ENCODE results near the gene MED15. TPM values are rescaled to one million over a fixed set of nuclear protein-coding genes. Genes with fewer than 3 reads are reported as not detected.

Gene MED15
- total and polyA plus RNA-seq, 9 donors: 15.3 to 52.4 (median 42.4) TPM

DNA sequence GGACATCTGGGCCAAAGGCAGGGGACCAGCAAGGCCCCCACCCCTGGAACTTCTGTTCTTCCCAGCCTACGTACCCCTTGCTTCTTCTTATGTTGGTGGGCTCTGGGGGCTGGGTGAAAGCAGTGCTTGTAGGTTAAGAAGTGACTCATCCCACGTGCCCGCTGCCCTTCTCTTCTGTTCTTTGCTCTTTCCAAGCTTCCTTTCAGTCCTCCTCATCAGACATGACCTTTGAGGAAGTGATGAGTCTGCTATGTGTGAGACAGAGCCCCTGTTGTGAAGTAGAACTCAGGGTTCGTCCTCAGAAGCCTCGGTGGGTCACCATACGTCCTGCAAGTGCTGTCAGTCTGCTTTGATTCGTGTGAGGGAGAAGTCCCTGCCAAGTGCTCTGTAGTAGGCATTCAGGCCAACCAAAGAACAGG lies 12.7 kb downstream of the MED15 start:
- 85% methylated on average over 4 of the region's 7 CpGs for WGBS (ENCODE audit: insufficient coverage)

GRCh38 chr22:20522134-20523004 lies 15.0 kb downstream of the MED15 start:
- Histone ChIP-seq H3K36me3 (ENCODE audit: control insufficient read depth, insufficient read depth, low read length) (peaks cover 32% of the 10 kb centered on the region), H3K27ac (ENCODE audit: low read length) (no peak overlapping the region), H3K4me1 (ENCODE audit: control insufficient read depth, insufficient read depth, low read length) (peaks cover 10% of the 10 kb centered on the region), H3K27me3 (ENCODE audit: control insufficient read depth, insufficient read depth, low read length) (no peaks in the 10 kb centered on the region), H3K4me3 (ENCODE audit: low read length) (no peak overlapping the region), H3K9me3 (replicated peaks; ENCODE audit: control insufficient read depth, low read depth, low read length) (no peaks in the 10 kb centered on the region)
- no peak for DNase-seq
- 93% methylated on average over 7 of the region's 11 CpGs for WGBS (ENCODE audit: insufficient coverage)

More for the DNA sequence above, 12.7 kb downstream of the MED15 start:
- H3K27me3 ChIP-seq (ENCODE audit: control insufficient read depth, insufficient read depth, low read length): no peaks in the 10 kb centered on the region
- no peaks in the 10 kb centered on the region for H3K9me3 ChIP-seq (replicated peaks; ENCODE audit: control insufficient read depth, low read depth, low read length)
- DNase-seq: no peak
- H3K27ac ChIP-seq (ENCODE audit: low read length): no peak overlapping the region
- no peak overlapping the region for H3K4me3 ChIP-seq (ENCODE audit: low read length)
- peaks cover 7% of the 10 kb centered on the region for H3K4me1 ChIP-seq (ENCODE audit: control insufficient read depth, insufficient read depth, low read length)
- H3K36me3 ChIP-seq (ENCODE audit: control insufficient read depth, insufficient read depth, low read length): peaks cover 26% of the 10 kb centered on the region

DNA sequence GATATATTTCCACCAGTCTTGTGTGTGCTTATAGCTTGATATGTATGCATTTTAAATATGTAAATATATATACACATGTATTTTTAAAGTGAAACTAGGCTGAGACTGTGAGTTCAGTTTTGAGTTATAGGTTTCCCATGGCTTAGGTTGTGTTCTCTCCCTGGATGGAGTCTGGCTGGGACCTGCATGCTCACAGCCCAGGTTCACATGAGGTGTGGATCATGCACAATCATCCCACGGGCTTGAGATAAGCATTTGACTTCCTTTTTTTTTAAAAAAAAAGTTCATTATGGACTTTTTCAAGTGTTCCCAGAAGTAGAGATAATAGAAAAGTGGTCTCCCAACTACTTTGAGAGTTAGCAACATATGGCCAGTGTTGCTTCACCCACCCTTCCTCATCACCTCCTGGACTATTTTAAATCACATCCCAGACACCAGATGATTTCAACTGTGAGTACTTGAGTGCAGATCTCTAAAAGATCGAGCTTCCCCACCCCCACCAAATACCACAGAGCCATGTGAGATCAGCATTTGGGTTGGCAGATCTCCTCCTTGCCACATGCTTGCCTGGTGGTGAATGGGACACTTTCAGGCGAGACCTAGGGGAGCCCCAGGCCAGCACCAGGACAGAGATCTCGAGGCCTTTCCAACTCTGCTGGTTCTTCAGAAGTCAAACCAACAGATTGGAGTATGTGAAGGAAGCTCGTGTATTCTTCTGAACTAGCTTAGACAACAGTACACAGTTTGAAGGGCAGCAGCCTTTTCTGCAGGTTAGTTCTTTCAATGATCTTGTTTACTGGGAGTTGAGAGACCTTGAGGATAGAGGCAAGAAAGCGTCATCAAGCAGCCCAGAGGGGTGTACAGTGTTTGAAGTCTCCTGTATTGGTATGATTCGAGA lies 15.9 kb downstream of the MED15 start:
- H3K4me3 ChIP-seq (ENCODE audit: low read length): no peak overlapping the region
- no peak for DNase-seq
- H3K27ac ChIP-seq (ENCODE audit: low read length): no peak overlapping the region
- H3K4me1 ChIP-seq (ENCODE audit: control insufficient read depth, insufficient read depth, low read length): peaks cover 10% of the 10 kb centered on the region
- no CpG with 5 or more reads among the region's 7 CpGs for WGBS (ENCODE audit: insufficient coverage)
- H3K27me3 ChIP-seq (ENCODE audit: control insufficient read depth, insufficient read depth, low read length): no peaks in the 10 kb centered on the region
- peaks cover 36% of the 10 kb centered on the region for H3K36me3 ChIP-seq (ENCODE audit: control insufficient read depth, insufficient read depth, low read length)
- no peaks in the 10 kb centered on the region for H3K9me3 ChIP-seq (replicated peaks; ENCODE audit: control insufficient read depth, low read depth, low read length)

DNA sequence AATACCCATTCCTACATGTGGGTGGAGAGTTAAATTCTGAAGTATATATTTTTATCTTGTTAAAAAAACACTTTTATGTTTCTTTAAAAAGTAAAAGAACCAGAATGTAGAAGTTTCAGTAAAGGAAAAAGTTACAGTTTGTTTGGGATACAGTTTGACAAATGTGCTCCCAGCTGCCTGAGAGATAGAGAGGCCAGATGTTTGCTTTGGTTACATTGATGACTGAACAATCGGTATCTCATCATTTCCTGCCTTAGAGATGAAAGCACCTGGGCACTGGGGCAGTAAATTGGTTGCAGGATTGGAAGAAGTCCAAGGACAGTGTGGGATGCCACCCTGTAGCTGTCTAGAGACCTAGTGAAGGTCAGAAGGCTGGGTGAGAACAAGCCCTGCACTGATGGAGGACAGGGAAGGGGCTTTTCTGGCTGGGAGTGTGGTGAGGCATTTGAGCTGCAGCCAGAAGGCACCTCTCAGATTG lies 16.6 kb downstream of the MED15 start:
- 13% methylated on average over 1 of the region's 1 CpG for WGBS (ENCODE audit: insufficient coverage)
- Histone ChIP-seq H3K27ac (ENCODE audit: low read length) (no peak overlapping the region), H3K27me3 (ENCODE audit: control insufficient read depth, insufficient read depth, low read length) (no peaks in the 10 kb centered on the region), H3K9me3 (replicated peaks; ENCODE audit: control insufficient read depth, low read depth, low read length) (no peaks in the 10 kb centered on the region), H3K4me1 (ENCODE audit: control insufficient read depth, insufficient read depth, low read length) (peaks cover 10% of the 10 kb centered on the region), H3K36me3 (ENCODE audit: control insufficient read depth, insufficient read depth, low read length) (peaks cover 37% of the 10 kb centered on the region), H3K4me3 (ENCODE audit: low read length) (no peak overlapping the region)
- no peak for DNase-seq

- Histone ChIP-seq H3K9me3 (replicated peaks; ENCODE audit: control insufficient read depth, low read depth, low read length) (no peaks in the 10 kb centered on the region), H3K27me3 (ENCODE audit: control insufficient read depth, insufficient read depth, low read length) (no peaks in the 10 kb centered on the region), H3K4me1 (ENCODE audit: control insufficient read depth, insufficient read depth, low read length) (peaks cover 11% of the 10 kb centered on the region), H3K27ac (ENCODE audit: low read length) (no peak overlapping the region), H3K4me3 (ENCODE audit: low read length) (no peak overlapping the region), H3K36me3 (ENCODE audit: control insufficient read depth, insufficient read depth, low read length) (peaks cover 27% of the 10 kb centered on the region)
- no peak for DNase-seq
- WGBS (ENCODE audit: insufficient coverage): 100% methylated on average over 2 of the region's 7 CpGs
Observed at GRCh38 chr22:20525048-20525447, 17.6 kb downstream of the MED15 start.

DNA sequence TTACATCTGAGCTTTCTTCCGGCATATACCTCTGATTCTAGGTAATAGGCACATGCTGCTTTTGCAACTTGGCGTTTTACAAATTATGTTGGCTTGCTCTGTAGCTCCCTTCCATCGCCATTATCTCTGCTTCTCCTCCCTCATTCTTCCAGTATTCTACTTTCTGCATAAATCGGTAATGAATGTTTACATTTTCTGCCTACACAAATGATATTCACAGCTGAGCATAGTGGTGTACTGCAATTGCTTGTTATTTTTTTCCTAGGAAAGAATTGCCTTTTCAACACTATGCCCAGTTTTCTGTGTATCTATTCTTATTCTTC lies 18.9 kb downstream of the MED15 start:
- H3K4me3 ChIP-seq (ENCODE audit: low read length): no peak overlapping the region
- no peak overlapping the region for H3K27ac ChIP-seq (ENCODE audit: low read length)
- H3K4me1 ChIP-seq (ENCODE audit: control insufficient read depth, insufficient read depth, low read length): peaks cover 23% of the 10 kb centered on the region
- peaks cover 22% of the 10 kb centered on the region for H3K36me3 ChIP-seq (ENCODE audit: control insufficient read depth, insufficient read depth, low read length)
- no peaks in the 10 kb centered on the region for H3K9me3 ChIP-seq (replicated peaks; ENCODE audit: control insufficient read depth, low read depth, low read length)
- no peaks in the 10 kb centered on the region for H3K27me3 ChIP-seq (ENCODE audit: control insufficient read depth, insufficient read depth, low read length)
- 85% methylated on average over 3 of the region's 4 CpGs for WGBS (ENCODE audit: insufficient coverage)
- no peak for DNase-seq

GRCh38 chr22:20526628-20527355 lies 19.4 kb downstream of the MED15 start:
- H3K4me1 ChIP-seq (ENCODE audit: control insufficient read depth, insufficient read depth, low read length): peaks cover 29% of the 10 kb centered on the region
- WGBS (ENCODE audit: insufficient coverage): 82% methylated on average over 5 of the region's 6 CpGs
- H3K36me3 ChIP-seq (ENCODE audit: control insufficient read depth, insufficient read depth, low read length): peaks cover 21% of the 10 kb centered on the region
- H3K9me3 ChIP-seq (replicated peaks; ENCODE audit: control insufficient read depth, low read depth, low read length): no peaks in the 10 kb centered on the region
- no peak overlapping the region for H3K4me3 ChIP-seq (ENCODE audit: low read length)
- DNase-seq: no peak
- no peak overlapping the region for H3K27ac ChIP-seq (ENCODE audit: low read length)
- H3K27me3 ChIP-seq (ENCODE audit: control insufficient read depth, insufficient read depth, low read length): no peaks in the 10 kb centered on the region

DNA sequence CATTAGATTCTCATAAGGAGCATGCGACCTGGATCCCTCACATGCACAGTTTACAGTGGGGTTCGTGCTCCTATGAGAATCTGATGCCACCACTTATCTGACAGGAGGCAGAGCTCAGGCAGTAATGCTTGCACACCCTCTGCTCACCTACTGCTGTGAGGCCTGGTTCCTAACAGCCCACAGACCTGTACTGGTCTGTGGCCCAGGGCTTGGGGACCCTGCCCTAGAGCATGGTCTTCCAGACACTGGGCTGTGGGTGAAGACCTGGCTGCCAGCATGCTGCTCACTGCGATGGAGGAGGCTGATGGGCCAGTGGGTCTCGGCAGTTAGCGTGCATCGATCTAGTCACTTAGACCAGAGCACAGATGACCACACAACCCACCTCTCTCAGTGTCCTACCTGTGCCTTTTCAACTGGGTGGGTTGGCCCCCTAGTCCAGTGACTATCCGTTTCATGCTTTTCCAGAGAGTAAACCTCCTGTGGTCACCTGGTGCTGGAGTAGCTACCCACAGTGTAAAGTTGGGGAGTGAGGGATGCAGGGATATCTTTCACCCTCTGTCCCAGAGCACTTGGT lies 21.1 kb downstream of the MED15 start:
- H3K9me3 ChIP-seq (replicated peaks; ENCODE audit: control insufficient read depth, low read depth, low read length): no peaks in the 10 kb centered on the region
- no peak overlapping the region for H3K4me3 ChIP-seq (ENCODE audit: low read length)
- DNase-seq: no peak
- peaks cover 16% of the 10 kb centered on the region for H3K36me3 ChIP-seq (ENCODE audit: control insufficient read depth, insufficient read depth, low read length)
- 94% methylated on average over 2 of the region's 7 CpGs for WGBS (ENCODE audit: insufficient coverage)
- no peaks in the 10 kb centered on the region for H3K27me3 ChIP-seq (ENCODE audit: control insufficient read depth, insufficient read depth, low read length)
- peaks cover 44% of the 10 kb centered on the region for H3K4me1 ChIP-seq (ENCODE audit: control insufficient read depth, insufficient read depth, low read length)
- H3K27ac ChIP-seq (ENCODE audit: low read length): no peak overlapping the region

GRCh38 chr22:20530368-20531153 lies 23.2 kb downstream of the MED15 start:
- DNase-seq: no peak
- Histone ChIP-seq H3K4me3 (ENCODE audit: low read length) (no peak overlapping the region), H3K27me3 (ENCODE audit: control insufficient read depth, insufficient read depth, low read length) (no peaks in the 10 kb centered on the region), H3K9me3 (replicated peaks; ENCODE audit: control insufficient read depth, low read depth, low read length) (no peaks in the 10 kb centered on the region), H3K4me1 (ENCODE audit: control insufficient read depth, insufficient read depth, low read length) (peaks cover 42% of the 10 kb centered on the region), H3K27ac (ENCODE audit: low read length) (peak overlapping the region; percentile 91), H3K36me3 (ENCODE audit: control insufficient read depth, insufficient read depth, low read length) (peaks cover 23% of the 10 kb centered on the region)
- WGBS (ENCODE audit: insufficient coverage): 73% methylated on average over 15 of the region's 15 CpGs

All from muscle of leg (tissue), 11 donors.